ENCODE data around the gene GIT1. TPM values are rescaled to one million over a fixed set of nuclear protein-coding genes. Genes with fewer than 3 reads are reported as not detected.

The GIT1 gene
- total and polyA plus RNA-seq, 9 of the 15 experiments (the other 6 are each of a cell fraction or from before 2014, with no cell fraction given), result 0.35 to 35.3 (median 17.1) TPM

DNA sequence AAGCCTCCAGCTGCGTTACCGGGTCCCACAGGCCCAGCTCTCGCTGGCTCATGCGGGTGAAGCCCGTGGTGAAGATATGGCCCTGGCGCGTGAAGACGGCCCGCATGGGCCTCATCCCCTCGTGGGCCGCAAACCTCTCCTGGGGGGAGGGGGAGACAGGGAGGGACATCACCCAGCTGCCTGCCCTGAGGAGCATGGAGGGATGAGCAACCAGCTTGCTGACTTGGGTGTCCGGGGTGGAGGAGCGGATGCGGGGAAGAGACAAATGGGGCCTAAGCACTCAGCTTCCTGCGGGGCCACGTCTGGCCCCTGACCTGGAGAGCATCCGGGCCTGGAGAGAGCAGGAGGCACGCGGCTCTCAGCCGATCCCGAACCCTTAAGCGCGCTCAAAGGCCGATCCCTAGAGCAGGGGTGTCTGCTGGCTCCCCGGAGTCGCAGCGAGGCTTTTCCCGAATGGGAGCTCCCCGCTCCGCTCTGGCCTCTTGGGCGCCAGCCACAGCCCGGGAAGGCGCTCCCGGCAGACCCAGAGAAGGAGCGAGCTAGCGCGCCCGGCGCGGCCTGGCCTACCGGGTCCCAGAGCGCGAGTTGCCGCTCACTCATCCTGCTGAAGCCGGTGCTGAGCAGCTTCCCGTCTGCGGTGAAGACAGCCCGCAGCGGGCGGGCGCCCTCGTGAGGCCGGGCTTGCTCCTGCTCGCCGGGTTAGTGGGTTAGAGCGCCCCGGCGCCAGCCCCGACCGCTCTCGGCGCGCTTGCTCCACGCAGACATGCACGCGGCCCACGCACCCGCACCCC lies 28.2 kb upstream of the GIT1 start (continued):
- TF ChIP-seq, protein P1, sequence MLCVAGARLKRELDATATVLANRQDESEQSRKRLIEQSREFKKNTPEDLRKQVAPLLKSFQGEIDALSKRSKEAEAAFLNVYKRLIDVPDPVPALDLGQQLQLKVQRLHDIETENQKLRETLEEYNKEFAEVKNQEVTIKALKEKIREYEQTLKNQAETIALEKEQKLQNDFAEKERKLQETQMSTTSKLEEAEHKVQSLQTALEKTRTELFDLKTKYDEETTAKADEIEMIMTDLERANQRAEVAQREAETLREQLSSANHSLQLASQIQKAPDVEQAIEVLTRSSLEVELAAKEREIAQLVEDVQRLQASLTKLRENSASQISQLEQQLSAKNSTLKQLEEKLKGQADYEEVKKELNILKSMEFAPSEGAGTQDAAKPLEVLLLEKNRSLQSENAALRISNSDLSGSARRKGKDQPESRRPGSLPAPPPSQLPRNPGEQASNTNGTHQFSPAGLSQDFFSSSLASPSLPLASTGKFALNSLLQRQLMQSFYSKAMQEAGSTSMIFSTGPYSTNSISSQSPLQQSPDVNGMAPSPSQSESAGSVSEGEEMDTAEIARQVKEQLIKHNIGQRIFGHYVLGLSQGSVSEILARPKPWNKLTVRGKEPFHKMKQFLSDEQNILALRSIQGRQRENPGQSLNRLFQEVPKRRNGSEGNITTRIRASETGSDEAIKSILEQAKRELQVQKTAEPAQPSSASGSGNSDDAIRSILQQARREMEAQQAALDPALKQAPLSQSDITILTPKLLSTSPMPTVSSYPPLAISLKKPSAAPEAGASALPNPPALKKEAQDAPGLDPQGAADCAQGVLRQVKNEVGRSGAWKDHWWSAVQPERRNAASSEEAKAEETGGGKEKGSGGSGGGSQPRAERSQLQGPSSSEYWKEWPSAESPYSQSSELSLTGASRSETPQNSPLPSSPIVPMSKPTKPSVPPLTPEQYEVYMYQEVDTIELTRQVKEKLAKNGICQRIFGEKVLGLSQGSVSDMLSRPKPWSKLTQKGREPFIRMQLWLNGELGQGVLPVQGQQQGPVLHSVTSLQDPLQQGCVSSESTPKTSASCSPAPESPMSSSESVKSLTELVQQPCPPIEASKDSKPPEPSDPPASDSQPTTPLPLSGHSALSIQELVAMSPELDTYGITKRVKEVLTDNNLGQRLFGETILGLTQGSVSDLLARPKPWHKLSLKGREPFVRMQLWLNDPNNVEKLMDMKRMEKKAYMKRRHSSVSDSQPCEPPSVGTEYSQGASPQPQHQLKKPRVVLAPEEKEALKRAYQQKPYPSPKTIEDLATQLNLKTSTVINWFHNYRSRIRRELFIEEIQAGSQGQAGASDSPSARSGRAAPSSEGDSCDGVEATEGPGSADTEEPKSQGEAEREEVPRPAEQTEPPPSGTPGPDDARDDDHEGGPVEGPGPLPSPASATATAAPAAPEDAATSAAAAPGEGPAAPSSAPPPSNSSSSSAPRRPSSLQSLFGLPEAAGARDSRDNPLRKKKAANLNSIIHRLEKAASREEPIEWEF (CRISPR knock-in tag; IDR thresholded peaks at IDR 0.05), result no peak
- TF ChIP-seq POLR2A (conservative IDR thresholded peaks at IDR 0.05), result peak; percentile 33; the same call in 1 of the 2 replicates

DNA sequence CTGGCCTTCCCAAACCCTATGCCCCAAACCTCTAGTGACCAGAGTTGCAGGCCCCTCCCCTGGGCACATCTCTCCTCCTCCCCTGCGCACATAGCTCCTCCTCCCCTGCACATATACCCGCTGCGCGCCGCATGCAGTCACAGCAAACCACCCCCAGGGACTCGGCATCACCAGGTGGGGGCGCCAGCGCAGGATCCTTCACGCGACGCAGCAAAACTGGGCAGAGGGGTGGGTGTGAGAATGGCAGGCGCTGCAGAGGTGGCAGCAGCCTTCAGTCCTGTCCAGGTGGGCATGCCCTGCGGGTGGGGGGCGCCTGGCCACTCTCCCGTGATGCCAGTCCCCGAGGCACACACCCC lies 27.7 kb upstream of the GIT1 start:
- no TSS peak for BruUV-seq (replicated peaks)
- H3K27ac ChIP-seq (ENCODE audit: extremely low read depth, low read depth, low read length), result no peak overlapping the region
- H3K4me2 ChIP-seq (ENCODE audit: insufficient read depth, low read length), result no peak overlapping the region; the same call in 1 of the 2 replicates
- H3K9me1 ChIP-seq (ENCODE audit: control insufficient read depth, insufficient read depth, low read length), result no peaks in the 10 kb centered on the region
- POLR2A ChIA-PET, result interaction anchor here (0.6 to 1.9 kb wide), 4 partner anchors 22 to 820 kb away, joined by 3 to 4 read pairs (median 3); no protein-coding TSS in a partner anchor
- intact Hi-C loops (cut with micrococcal nuclease), result loop anchor here (10.0 kb wide), 1 partner anchor 472 kb away; no protein-coding TSS in a partner anchor
- H3K36me3 ChIP-seq (ENCODE audit: control insufficient read depth, insufficient read depth, low read length), result no peaks in the 10 kb centered on the region
- in situ Hi-C loops (cut with MboI), result no loop called here
- CTCF ChIA-PET (ENCODE audit: low intra/inter-chr PET ratio), result interaction anchor here (1.2 kb wide), 2 partner anchors 32 to 36 kb away, joined by 3 to 5 read pairs; no protein-coding TSS in a partner anchor
- no peaks in the 10 kb centered on the region for H3K79me2 ChIP-seq (ENCODE audit: control insufficient read depth, insufficient read depth, low read length)
- FAIRE-seq (no peak), DNase-seq (ENCODE audit: extremely low read depth in 1 of 4, low spot score in 3 of 4) (peak; percentile 56 to 66 (median 60)), ATAC-seq (peak; percentile 23)
- no peaks in the 10 kb centered on the region for H3K9me3 ChIP-seq (replicated peaks; ENCODE audit: control insufficient read depth, insufficient read depth, low read depth, low read length)
- peak overlapping the region; percentile 95 for H2AFZ ChIP-seq (ENCODE audit: low read depth, low read length)
- H4K20me1 ChIP-seq (replicated peaks; ENCODE audit: control insufficient read depth, insufficient read depth, low read length), result no peaks in the 10 kb centered on the region; the same call in 1 of the 2 replicates
- peaks cover 27 to 66% of the 10 kb centered on the region in 2 experiments for H3K4me1 ChIP-seq (replicated peaks in 1 of 2; ENCODE audit: control insufficient read depth in 2 of 2, insufficient read depth in 2 of 2, low read length in 2 of 2)
- WGBS (ENCODE audit: insufficient coverage, low coverage, missing lambda C conversion rate), result 43% methylated on average over 8 of the region's 16 CpGs
- peak overlapping the region in 1 of 2 experiments; percentile 88; a peak in 2 of 4 replicates for H3K9ac ChIP-seq (ENCODE audit: insufficient read depth in 1 of 2, low read depth in 2 of 2, low read length in 2 of 2)
- H3K4me3 ChIP-seq, result no peak overlapping the region
- H3K27me3 ChIP-seq (ENCODE audit: control insufficient read depth in 2 of 2, insufficient read depth in 2 of 2, low read length in 2 of 2), result no peaks in the 10 kb centered on the region
- TF ChIP-seq SMARCE1 (IDR thresholded peaks at IDR 0.05) (no peak), SRSF1 (IDR thresholded peaks at IDR 0.05; ENCODE audit: low read depth, low read length) (no peak), SMAD1 (IDR thresholded peaks at IDR 0.05; ENCODE audit: low read depth, low read length, partially characterized antibody) (no peak), NCOA6 (IDR thresholded peaks at IDR 0.05) (no peak), ELF1 (tag; IDR thresholded peaks at IDR 0.05) (no peak), MCM2 (IDR thresholded peaks at IDR 0.05; ENCODE audit: low read depth) (no peak), HNRNPL (IDR thresholded peaks at IDR 0.05; ENCODE audit: low read depth, low read length) (peak; percentile 59; the same call in 1 of the 2 replicates)
- TF ChIP-seq, protein P2, sequence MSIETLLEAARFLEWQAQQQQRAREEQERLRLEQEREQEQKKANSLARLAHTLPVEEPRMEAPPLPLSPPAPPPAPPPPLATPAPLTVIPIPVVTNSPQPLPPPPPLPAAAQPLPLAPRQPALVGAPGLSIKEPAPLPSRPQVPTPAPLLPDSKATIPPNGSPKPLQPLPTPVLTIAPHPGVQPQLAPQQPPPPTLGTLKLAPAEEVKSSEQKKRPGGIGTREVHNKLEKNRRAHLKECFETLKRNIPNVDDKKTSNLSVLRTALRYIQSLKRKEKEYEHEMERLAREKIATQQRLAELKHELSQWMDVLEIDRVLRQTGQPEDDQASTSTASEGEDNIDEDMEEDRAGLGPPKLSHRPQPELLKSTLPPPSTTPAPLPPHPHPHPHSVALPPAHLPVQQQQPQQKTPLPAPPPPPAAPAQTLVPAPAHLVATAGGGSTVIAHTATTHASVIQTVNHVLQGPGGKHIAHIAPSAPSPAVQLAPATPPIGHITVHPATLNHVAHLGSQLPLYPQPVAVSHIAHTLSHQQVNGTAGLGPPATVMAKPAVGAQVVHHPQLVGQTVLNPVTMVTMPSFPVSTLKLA (conservative IDR thresholded peaks at IDR 0.05), result no peak
- TF ChIP-seq, protein P3, sequence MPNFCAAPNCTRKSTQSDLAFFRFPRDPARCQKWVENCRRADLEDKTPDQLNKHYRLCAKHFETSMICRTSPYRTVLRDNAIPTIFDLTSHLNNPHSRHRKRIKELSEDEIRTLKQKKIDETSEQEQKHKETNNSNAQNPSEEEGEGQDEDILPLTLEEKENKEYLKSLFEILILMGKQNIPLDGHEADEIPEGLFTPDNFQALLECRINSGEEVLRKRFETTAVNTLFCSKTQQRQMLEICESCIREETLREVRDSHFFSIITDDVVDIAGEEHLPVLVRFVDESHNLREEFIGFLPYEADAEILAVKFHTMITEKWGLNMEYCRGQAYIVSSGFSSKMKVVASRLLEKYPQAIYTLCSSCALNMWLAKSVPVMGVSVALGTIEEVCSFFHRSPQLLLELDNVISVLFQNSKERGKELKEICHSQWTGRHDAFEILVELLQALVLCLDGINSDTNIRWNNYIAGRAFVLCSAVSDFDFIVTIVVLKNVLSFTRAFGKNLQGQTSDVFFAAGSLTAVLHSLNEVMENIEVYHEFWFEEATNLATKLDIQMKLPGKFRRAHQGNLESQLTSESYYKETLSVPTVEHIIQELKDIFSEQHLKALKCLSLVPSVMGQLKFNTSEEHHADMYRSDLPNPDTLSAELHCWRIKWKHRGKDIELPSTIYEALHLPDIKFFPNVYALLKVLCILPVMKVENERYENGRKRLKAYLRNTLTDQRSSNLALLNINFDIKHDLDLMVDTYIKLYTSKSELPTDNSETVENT (CRISPR knock-in tag; IDR thresholded peaks at IDR 0.05), result no peak

Data from K562 (cell line).